Neutrophil (primary cell): ENCODE data around the gene FOXL2NB.

Source experiments
- H3K27ac ChIP-seq: fragments of 200-600 bp; sonication (generic); 2 replicates; pipeline ENCODE4 v1.5.1; 2016; ENCODE audit warnings: mild to moderate bottlenecking, moderate library complexity
- H3K27me3 ChIP-seq: fragments of 200-600 bp; sonication (generic); 2 replicates; pipeline ENCODE4 v1.6.0; 2016; ENCODE audit warnings: mild to moderate bottlenecking
- H3K36me3 ChIP-seq: fragments of 200-600 bp; sonication (generic); 2 replicates; pipeline ENCODE4 v1.5.1; 2017
- H3K4me1 ChIP-seq, 2 experiments: fragments of 200-600 bp in 1 of 2; sonication (generic) in 1 of 2; 1 replicate in 1 of 2; 2 replicates in 1 of 2; pipeline versions ENCODE4 v1.5.1 to v1.6.1; 2013 to 2016; ENCODE audit warnings: low read depth in 1 of 2, low read length in 1 of 2, mild to moderate bottlenecking in 1 of 2, moderate library complexity in 1 of 2; ENCODE audit not compliant: control insufficient read depth in 1 of 2, insufficient read depth in 1 of 2
- H3K4me3 ChIP-seq, 2 experiments: fragments of 200-600 bp in 1 of 2; sonication (generic) in 1 of 2; 1 replicate in 1 of 2; 2 replicates in 1 of 2; pipeline ENCODE4 v1.5.1; 2013 to 2016; ENCODE audit warnings: low read depth in 1 of 2, low read length in 1 of 2, mild to moderate bottlenecking in 1 of 2, moderate library complexity in 1 of 2
- H3K9me3 ChIP-seq: fragments of 200-600 bp; sonication (generic); 2 replicates; pipeline ENCODE4 v1.5.1; 2016
- TF ChIP-seq, protein P1 (sequence below): fragments of 200-600 bp; sonication (generic); IDR thresholded peaks from 2 replicates; pipeline ENCODE4 v1.5.1; 2016; ENCODE audit warnings: antibody characterized with exemption

Gene FOXL2NB

DNA sequence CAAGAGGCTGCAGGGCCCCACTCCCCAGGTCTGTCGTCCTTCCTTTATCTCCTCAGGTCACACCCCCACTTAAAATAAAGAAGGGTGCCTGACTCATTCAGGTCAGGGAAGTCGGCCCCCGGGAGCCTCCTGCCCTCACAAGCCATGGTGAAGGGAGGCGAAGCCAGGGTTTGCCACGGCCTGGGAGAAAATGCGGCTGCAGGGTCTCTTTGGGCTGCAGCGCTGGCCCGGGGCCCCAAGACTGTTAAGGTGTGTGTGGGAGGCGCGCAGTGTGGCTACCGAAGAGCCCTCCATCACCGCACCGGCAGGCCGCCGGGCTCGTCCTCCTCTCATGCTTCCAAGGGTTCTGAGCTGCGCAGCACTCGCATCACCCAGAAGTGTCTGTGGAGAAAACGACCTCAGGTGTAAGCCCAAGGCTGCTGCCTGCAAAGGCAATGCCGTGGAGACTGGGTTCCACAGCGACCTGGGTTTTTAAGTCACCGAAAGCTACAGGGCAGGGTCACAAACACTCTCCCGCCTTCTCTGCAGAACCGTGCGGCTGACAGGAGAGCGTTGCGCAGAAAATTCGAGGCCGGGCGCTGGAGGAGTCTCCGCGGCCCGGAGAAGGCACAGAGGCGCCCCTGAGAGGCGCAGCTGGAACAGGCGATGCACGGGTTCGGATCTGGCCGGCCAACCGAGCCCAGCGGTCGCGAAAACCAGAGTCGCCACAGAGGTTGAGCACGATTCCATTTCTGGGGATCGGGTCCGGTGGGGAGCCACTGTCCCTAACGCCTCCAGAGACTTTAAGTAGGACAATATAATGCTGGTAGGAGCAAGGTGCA lies 8.8 kb upstream of the FOXL2NB start:
- Histone ChIP-seq H3K9me3 (no peaks in the 10 kb centered on the region), H3K27me3 (peaks cover 100% of the 10 kb centered on the region), H3K4me3 (no peak overlapping the region), H3K4me1 (peaks cover 46 to 47% of the 10 kb centered on the region in 2 experiments), H3K27ac (no peak overlapping the region), H3K36me3 (no peaks in the 10 kb centered on the region)
- TF ChIP-seq, protein P1, sequence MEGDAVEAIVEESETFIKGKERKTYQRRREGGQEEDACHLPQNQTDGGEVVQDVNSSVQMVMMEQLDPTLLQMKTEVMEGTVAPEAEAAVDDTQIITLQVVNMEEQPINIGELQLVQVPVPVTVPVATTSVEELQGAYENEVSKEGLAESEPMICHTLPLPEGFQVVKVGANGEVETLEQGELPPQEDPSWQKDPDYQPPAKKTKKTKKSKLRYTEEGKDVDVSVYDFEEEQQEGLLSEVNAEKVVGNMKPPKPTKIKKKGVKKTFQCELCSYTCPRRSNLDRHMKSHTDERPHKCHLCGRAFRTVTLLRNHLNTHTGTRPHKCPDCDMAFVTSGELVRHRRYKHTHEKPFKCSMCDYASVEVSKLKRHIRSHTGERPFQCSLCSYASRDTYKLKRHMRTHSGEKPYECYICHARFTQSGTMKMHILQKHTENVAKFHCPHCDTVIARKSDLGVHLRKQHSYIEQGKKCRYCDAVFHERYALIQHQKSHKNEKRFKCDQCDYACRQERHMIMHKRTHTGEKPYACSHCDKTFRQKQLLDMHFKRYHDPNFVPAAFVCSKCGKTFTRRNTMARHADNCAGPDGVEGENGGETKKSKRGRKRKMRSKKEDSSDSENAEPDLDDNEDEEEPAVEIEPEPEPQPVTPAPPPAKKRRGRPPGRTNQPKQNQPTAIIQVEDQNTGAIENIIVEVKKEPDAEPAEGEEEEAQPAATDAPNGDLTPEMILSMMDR, result no peak

DNA sequence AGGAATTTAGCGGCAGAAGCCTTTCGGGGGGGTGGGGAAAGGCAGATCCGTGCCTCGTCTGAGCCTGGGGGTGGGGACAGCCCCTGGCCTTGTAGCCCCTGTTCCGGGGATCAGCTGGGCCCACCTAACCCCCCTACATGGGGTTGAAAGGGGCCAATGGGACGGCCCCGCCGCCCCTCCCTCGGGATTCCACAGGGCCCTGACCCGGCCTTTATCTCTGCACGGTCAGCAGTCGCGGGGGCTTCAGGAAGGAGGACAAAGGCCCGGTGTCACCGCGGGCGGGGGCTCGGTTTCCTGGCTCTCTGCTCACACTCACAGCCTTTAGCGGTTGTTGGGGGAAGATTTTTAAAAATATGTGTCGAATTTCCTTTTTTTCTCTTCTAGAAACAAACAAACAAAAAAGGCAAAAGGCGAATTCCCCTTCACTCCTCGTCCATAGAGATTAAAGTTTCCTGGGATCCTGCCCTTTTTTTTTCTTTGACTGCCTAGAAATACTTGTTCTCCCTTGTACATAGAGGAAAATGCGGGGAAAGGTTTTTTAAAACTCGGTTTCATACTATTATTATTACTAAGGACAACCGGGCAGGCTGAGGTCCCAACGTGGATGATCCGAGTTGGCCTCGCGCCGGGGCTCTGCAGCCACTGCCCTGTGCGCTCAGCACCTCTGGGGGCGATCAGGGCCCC lies 8.0 kb upstream of the FOXL2NB start:
- H3K27ac ChIP-seq, result no peak overlapping the region
- peak overlapping the region in 1 of 2 experiments; percentile 33 for H3K4me3 ChIP-seq
- H3K27me3 ChIP-seq, result peaks cover 100% of the 10 kb centered on the region
- peaks cover 48 to 52% of the 10 kb centered on the region in 2 experiments for H3K4me1 ChIP-seq
- TF ChIP-seq, protein P1, result no peak
- no peaks in the 10 kb centered on the region for H3K36me3 ChIP-seq
- H3K9me3 ChIP-seq, result no peaks in the 10 kb centered on the region

DNA sequence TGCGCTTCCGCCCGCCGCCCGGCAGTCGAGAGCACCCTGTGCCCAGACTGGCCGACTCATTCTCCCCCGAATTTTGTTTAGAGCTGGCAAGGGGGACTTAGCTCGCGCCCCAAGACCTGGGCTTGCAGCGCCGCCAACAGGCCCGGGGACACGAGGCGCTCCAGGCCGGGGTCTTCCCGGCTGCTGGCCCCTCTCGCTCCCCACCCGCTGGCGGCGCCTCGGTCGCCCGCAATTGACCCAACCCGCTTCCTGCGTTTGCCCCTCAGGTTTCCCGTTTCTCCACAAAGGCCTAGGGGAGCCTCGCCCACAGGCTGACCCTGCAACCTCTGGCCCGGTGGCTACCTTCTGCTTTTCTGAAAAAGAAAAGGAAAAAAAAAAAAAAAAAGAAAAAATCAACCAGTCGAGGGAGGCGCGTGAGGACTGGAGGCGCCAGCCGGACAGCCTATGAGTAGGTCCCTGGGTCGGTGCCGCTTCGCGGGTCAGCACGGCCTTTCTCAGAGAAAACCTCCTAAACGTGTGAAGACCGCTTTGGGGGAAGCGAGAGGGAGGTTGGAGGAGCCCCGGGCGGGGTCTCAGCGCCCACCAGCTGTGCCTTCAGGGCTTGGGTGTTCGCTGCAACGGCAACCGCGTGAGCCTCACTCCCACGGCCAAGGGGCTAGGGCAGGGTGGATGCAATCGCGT lies 7.3 kb upstream of the FOXL2NB start:
- Histone ChIP-seq H3K36me3 (no peaks in the 10 kb centered on the region), H3K9me3 (no peaks in the 10 kb centered on the region), H3K4me1 (peaks cover 55 to 59% of the 10 kb centered on the region in 2 experiments), H3K27me3 (peaks cover 100% of the 10 kb centered on the region), H3K27ac (no peak overlapping the region), H3K4me3 (peak overlapping the region in 1 of 2 experiments; percentile 33)
- TF ChIP-seq, protein P1, result no peak

DNA sequence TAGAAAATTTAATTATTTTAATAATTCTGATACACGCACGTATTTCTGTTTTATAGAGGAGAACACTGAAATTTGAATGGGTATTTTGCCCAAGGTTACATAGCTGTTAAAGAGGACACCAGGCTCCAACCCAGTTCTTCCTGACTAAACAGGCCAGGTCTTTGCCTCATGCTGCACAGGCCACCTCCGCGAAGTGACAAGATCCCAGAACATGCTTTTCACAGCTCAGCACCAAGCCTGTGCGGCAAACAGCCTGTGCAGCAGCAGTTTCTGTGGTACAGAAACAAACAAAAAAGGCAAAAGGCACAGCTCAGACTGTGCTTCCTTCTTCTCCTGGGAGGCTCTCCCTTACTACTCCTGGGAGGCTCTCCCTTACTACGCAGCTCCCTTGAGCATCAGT lies 6.6 kb upstream of the FOXL2NB start:
- H3K4me3 ChIP-seq, result no peak overlapping the region
- peaks cover 100% of the 10 kb centered on the region for H3K27me3 ChIP-seq
- peaks cover 62 to 66% of the 10 kb centered on the region in 2 experiments for H3K4me1 ChIP-seq
- no peaks in the 10 kb centered on the region for H3K36me3 ChIP-seq
- H3K27ac ChIP-seq, result no peak overlapping the region
- TF ChIP-seq, protein P1, result no peak
- no peaks in the 10 kb centered on the region for H3K9me3 ChIP-seq

- Histone ChIP-seq H3K4me1 (peaks cover 61 to 67% of the 10 kb centered on the region in 2 experiments), H3K9me3 (no peaks in the 10 kb centered on the region), H3K27ac (no peak overlapping the region)
Observed at GRCh38 chr3:138941259-138941885, 5.6 kb upstream of the FOXL2NB start.

More at GRCh38 chr3:138941259-138941885, 5.6 kb upstream of the FOXL2NB start:
- Histone ChIP-seq H3K27me3 (peaks cover 100% of the 10 kb centered on the region), H3K36me3 (no peaks in the 10 kb centered on the region), H3K4me3 (no peak overlapping the region)
- TF ChIP-seq, protein P1, result no peak
